GM21515 (cell line): ENCODE results near the gene CNIH3.
"Not testable (repeated sequence)": the region's sequence is repeated elsewhere in the genome, so short reads cannot be mapped to it uniquely, and the experiment has no call there.

Experiments used
- ATAC-seq: cut with Tn5 transposase; IDR thresholded peaks from one replicate; pipeline ENCODE4 v1.9.1; 2021; ENCODE audit not compliant: unreplicated experiment

Gene CNIH3

DNA sequence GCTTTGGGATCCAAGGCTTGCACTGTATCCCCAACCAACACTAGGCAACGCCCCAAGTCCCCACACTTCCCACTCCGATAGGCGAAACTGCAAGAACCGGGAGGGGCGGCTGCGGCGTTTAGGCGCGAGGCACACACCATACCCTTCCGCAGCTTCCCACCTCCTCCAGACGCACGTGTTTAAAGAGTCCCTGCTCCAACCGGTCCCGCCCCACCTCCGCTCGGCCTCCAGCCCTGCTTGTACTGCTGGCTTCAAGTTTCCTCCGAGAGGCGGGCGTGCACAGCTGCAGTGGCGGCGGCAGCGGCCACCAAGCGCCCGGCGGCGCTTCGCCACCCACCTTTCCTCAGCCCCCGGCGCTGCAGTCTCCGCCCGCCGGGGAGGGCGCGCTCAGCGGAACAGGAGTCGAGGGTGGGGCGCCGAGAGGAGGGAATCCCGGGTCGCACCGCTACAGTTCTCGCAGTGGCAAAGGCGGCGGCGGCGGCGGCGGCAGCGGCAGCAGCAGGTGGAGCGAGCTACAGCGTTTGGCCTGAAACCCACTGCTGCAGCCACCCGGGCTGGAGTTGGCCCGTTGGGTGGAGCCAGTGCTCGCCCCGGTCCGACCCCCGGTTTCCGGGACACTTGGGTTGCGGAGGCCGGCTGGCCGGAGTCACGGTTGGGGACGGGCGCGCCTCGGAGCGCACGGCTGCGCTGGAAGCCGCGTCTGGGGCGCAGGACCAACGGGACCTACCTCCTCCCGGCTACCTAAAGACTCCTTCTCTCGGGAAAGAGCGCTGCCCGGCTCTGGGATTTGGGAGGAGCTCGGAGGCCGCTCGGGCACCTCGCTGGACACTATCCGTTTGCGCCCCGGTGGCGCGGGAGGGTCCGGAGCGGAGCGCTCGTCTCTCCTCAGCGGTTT lies at the start of gene CNIH3:
CNIH3 (plus strand) TSS at position 457 of the 895 bp plus-strand sequence. CDS start 858 bp downstream, outside the sequence.
- no peak for ATAC-seq

DNA sequence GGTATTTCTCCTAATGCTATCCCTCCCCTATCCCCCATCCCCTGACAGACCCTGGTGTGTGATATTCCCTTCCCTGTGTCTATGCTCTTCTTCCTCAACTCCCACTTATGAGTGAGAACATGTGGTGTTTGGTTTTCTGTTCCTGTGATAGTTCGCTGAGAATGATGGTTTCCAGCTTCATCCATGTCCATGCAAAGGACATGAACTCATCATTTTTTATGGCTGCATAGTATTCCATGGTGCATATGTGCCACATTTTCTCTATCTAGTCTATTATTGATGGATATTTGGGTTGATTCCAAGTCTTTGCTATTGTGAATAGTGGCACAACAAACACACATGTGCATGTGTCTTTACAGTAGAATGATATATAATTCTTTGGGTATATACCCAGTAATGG lies 49.6 kb upstream of the CNIH3 start:
- ATAC-seq: not testable (repeated sequence)

DNA sequence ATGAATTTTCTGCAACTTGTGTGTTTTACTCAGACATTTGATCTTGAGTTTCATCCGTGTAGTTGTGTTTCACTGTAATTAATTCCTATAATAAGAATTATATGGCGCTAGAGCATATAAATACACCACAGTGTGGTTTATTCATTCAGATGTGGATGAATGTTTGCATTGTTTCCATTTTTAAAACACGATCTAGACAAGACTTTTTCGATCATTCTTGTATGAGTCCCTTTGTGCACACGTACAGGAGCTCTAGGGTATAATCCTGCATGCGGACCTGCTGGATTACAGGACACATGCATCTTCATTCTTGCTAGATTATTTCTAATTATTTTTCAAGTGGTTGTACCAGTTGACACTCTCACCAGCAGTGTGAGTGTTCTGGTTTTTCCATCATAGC lies 46.8 kb upstream of the CNIH3 start:
- ATAC-seq: no peak

DNA sequence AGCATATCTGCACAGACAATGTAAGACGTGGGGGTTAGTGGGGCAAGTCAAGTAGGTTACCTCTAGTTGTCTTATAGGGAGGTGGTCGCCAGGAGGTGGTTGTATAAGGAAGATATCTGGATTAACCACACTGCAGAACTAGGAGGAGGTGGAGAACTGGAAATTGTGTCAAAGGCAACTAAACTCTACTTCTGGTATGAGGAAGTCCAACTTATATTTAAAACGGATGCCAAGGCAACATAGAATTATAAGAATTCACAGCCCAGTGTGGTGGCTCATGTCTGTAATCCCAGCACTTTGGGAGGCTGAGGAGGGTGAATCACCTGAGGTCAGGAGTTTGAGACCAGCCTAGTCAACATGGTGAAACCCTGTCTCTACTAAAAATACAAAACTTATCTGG lies 44.1 kb upstream of the CNIH3 start:
- not testable (repeated sequence) for ATAC-seq

DNA sequence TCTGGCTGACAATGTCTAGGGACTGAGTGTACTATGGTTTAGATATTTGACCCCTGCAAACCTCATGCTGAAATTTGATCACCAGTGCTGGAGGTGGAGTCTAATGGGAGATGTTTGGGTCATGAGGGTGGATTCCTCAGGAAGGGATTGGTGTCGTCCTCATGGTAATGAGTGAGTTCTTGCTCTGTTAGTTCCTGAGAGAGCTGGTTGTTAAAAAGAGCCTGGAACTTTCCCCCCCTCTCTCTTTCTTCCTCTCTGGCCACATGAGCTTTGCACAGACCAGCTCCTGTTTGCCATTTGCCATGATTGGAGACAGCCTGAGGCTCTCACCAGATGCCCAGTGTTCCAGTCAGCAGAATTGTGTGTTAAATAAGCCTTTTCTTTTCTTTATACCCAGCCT lies 36.6 kb upstream of the CNIH3 start:
- no peak for ATAC-seq

DNA sequence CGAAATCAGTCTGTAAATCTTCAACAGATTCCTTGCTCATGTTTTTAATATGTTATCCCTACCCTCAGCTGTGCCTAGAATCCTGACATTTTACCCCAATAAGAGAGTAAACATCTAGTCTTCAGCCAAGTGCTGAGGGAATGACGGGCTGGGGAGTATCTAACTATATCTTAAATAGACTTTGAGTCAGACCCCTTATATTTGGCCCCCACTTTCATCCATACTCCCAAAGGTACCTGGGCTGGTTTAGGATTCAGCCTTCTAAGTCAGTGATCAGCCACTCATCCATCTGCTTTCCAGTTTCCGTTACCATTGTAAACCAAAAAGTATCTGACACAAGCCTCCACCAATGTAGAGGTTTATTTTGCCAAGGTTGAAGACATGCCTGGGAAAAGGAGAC lies 36.1 kb upstream of the CNIH3 start:
- ATAC-seq: no peak

DNA sequence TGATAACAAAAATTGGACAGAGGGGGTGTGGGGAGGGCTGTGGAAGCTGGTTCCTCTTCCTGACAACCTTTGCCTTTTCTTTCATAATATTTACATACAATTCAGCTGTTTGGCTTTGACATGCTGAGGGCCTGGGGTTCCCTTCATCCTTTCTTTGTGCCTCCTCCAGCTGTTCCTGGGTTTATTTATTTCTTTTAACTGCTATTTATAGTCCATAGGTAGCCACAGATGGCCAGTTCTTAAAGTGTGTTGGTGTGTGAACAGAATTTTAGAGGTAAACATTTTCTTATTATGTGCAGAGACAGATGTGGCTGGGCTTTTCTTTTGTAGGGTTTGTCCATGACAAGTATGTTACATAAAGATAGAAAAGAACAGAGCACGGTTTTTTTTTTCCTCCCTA lies 34.1 kb upstream of the CNIH3 start:
- no peak for ATAC-seq

DNA sequence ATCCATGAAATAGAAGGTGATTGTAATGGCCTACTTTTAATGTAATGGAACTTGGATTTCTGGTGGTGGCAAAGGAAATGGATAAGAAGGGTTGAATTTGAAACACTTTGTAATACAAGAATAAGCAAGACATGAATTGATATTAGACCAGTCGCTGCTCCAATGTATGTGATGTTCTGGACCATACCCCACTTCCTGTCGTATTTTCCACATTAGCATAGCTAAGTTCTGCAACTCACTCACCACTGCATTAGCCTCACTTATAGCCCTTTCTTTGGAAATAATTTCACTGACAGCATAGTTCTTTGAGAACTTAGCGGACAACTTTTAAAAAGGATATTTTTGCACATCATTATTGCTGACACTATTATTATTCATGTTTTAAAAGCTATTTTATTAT lies 32.3 kb upstream of the CNIH3 start:
- no peak for ATAC-seq

DNA sequence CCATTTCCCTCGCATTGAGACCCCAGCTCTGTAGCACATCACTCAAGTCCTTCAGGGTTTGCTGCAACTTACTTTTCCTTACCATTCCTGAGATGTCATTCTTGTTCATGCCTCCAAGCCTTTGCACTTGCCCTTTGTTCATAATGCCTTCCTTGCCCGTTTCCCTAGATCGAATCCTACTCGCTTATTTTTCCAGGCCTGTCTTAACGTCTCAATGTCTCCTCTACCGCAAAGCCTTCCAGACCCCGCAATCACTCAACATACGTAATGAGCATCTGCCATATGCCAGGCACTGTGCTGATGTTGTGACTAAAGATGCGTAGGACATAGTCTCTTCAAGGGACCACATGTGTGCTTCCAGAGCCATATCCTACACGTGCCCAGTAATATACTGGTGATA lies 31.1 kb upstream of the CNIH3 start:
- ATAC-seq: no peak

DNA sequence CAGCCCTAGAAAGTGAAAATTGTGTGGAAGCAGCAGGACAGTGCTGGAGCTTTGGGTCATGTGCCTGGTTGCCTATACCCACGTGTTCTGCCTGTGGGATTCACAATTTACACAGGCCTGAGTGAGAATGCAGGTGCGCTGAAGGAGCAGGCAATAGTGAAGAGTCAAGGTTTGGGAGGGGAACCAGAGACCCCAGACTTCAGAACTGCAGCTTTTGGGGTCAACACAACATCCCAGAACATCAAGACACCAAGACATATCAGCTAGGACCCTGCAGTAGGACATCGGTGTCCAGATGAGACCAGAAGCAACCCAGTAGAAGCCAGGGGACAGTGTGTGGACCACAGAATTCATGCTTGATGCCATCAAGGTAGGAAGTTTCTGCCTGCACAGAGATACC lies 29.1 kb upstream of the CNIH3 start:
- ATAC-seq: no peak

DNA sequence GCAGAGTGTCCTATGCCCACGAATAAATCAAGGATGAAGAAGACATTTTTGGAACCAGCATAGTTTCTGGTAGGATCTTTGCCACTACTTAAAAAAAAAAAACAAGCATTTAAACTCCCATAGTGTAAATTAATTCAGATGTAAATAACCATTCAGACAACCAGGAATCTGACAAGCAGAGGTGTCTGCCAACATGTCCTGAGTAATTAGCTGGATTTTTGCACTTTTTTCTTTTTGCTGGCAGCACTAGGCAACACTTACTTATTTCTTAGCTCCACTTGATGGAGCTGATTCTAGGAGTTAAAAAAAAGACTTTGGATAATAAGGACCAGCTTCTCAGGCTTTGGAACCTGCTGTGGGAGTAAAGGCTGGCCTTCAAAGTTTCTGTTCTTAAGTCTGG lies 27.6 kb upstream of the CNIH3 start:
- ATAC-seq: no peak

DNA sequence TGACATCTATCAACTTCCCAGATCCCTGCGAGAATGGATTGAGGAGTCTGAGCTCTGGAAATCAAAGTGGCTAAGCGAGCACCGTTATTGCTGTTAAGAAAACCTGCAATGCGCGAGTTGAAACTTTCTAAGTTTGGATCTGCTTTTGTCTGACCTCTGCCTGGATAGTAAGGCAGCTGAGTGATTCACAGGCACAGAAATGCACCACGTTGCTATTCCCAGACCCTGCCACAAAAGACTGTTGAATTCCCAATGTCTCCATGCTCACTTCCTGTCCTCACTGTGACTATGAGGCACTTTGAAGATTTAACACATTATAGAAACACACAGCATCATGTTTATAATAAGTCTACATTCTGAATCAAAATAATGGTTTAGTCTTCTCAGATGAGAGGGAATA lies 27.1 kb upstream of the CNIH3 start:
- ATAC-seq: no peak

DNA sequence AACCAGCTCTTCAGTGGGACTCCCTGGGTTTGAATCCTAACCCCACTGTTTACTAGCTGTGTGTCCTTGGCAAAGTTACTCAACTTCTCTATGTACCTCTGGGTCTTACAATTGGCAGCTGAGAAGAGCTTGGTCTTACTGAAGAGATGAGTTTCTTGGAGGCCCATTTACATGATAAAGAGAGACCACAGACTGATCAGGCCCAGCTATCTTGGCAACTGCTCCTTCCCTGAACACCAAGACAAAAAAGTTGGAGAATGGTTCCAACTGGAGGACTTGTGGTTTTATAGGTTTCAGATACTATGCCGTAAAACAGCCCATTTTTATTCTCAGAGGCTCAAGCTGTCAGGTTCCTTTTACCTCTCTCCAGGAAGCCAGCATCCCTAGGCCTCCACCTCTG lies 24.8 kb upstream of the CNIH3 start:
- ATAC-seq: no peak

DNA sequence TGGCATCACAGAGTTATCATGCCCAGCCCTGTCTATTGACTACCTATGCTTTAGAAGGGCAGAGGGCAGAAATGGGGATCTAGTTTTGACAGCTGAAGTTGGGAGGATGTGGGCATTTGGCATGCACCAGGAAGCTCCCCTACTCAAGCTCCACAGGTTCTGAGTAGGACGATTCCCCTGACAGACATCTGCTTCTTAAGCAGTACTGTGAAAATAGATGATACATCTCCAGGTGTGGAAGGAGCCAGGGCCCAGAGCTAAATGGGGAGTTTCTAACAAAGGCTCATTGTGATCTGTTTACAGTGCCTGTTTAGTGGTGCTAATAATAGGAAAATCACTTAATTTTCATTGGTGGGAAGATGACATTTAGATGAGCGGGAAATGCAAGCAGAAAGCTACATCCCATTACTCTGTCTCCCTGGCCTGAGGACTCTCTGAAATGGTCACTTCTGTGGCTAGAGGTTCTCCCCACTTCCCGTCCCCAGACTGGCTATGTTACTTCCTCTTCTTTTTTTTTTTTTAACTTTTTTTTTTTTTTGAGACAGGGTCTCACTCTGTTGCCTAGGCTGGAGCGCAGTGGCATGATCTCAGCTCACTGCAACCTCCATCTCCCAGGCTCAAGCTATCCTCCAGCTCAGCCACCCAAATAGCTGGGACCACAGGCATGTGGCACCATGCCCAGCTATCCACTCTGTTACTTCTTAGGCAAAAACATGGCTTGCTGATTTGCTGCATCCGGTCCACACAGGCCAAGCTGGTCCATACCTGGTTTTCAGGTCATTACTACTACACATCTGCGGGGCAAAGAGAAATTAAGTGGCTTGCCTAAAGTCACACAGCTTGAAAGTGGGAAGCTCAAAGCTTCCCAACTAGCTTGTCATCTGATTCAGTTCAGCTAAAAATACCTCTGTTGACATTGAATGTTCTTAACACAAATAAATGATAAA lies 23.2 kb upstream of the CNIH3 start:
- peak; percentile 59 for ATAC-seq

DNA sequence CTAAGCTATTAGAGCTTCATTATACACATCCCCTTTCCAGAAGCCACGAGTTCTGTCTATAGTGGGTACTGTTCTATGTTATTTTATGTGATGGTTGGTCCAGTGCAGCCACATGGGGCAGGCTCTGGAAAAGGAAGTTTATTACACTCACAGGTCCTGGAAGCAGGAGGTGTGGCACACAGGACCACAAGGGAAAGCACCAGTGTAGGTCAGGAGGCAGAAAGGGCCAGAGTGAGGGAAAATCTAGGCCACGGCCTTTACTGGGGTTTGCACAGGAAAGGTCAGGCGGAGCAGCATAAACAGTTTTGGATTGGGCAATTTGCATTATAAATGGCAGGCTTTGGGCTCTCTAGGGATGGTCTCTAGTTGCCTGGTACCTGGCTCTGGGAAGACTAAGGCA lies 21.8 kb upstream of the CNIH3 start:
- no peak for ATAC-seq

DNA sequence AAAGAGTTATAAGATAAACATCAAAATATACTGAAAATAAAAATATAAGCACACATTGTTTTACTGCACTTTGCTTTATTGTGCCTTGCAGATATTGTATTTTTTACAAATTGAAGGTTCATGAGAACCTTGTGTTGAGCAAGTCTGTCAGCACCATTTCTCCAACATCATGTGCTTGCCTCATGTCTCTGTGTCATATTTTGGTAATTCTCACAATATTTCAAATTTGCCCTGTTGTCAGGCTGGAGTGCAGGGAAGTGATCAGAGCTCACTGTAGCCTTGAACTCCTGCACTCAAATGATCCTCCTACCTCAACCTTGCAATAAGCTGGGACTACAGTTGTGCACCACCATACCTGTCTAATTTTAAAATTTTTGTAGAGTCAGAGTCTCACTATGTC lies 21.3 kb upstream of the CNIH3 start:
- ATAC-seq: no peak

DNA sequence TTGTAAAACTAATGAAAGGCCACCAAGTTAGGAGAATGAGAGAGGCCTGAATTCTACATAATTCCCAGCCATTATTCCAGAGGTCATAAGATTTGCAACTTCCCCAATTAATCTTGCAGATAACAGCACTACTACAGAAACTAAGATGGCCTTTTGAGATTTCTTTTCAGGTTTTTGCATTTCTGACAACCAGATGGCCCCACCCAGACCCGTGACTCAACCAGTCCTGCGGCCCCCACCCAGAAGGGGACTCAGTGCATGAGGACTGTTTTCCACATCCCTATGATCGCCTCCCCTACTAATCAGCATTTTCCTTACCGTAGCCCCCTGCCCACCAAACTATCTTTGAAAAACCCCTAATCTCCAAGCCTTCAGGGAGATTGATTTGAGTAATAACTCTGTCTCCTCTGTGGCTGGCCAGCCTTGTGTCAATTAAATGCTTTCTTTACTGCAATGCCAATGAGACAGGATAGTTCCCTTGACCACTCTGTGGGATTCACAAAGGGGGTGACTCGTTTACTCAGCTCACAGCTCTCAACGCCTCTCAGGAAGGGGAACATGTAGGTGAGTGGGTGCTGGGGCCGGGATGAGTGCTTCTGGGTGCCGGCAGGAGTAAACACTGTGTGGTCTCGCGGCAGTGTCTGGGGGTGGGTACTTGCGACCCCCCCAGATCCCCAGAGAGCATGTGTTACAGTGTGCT lies 10.5 kb upstream of the CNIH3 start:
- ATAC-seq: no peak

DNA sequence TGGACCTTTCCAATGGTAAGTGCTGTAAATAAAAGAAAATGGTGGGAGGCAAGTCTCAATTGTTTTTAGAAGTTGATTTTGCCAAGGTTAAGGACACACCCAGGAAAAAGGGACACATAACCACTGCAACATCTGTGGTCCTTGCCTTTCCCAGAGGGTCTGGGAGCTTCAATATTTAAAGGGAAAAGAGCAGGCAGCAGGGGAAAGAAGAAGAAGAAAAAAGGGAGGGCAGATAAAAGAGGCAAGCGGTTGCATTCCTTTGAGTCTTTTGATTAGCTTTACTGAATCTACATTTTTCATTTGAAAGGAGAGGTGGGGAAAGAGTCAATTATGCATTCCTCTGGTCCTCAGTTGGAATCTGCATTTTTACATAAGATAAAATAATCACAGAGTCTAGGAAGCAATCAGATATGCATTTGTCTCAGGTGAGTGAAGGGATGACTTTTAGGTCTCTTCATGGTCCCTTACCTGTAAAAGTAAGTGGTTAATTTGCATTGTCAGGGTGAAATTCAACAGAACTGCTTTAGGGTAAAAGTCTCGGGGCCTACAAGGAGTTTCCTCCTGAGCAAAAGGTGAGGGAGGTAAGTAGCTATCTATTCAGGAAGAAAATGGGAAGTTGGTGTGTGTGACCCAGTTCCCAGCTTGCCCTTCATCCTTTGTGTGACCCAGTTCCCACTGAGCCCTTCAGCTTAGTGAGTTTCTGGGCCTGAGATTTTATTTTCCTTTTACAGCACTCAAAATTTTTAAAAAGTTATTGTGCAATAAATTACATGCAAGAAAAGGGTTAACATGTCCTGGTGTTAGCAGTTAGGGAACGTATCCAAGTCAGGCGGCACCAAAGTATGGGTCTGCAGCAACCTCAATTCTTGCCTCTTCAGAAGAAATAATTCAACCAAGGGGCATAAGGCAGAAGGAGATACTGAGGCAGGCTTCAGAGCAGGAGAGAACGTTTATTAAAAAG lies 8.6 kb upstream of the CNIH3 start:
- no peak for ATAC-seq

DNA sequence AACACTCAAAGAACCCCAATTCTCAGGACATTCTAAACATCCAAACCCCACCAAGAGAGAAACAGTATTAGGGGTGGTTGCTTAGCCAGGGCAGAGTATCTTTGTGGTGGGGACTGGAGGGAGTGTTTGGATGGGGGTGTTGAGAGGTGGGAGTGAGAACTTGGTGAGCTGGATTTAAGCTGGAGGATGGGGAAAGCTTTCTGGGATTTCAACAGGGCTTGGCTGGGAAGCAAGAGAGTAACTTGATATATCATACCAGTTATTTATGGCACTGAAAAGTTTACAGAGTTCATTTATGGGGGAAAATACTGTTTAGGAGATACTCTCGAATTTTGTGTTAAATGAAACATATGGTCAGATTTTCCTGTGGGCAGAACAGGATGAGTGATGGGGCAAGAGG lies 6.8 kb upstream of the CNIH3 start:
- no peak for ATAC-seq

DNA sequence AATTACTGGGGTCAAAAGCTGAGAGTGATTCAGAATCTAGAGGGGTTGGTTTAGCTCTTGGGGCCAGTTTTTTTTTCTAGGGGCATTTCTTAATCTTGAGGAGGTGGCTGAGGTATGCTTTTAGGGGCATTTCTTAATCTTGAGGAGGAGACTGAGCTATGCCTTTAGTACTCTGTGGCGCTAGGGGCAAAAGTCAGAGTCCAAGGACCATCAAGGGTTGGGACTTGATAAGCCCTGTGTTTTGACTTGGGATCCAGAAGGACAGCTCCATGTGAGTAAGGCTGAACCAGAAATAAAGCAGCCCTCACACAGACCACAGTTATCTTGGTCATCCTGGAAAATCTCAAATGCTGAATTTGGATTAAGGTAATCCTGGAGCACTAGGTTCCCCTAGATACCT lies 3.9 kb upstream of the CNIH3 start:
- ATAC-seq: no peak
